NT2/D1 (cell line): ENCODE results near the gene OR52A5.

ENCODE experiments used
- SUZ12 ChIP-seq: IDR thresholded peaks from 2 replicates; pipeline ENCODE4 v1.6.1; 2011; ENCODE audit not compliant: insufficient read length, insufficient read depth; ENCODE audit errors: extremely low read depth
- YY1 ChIP-seq: IDR thresholded peaks from 2 replicates; pipeline ENCODE4 v1.6.1; 2011; ENCODE audit not compliant: insufficient read length, insufficient read depth

GRCh38 chr11:5178046-5178837 lies 40.1 kb upstream of the OR52A5 start:
- TF ChIP-seq SUZ12 (no peak), YY1 (no peak)
